Measurements from ENCODE around the gene ABCB8.
"Not testable (repeated sequence)": the region's sequence is repeated elsewhere in the genome, so short reads cannot be mapped to it uniquely, and the experiment has no call there.

ABCB8 gene

GRCh38 chr7:151038951-151039849 lies 10.9 kb downstream of the ABCB8 start:
- peak; percentile 28 for DNase-seq

GRCh38 chr7:151039850-151040548 lies 11.7 kb downstream of the ABCB8 start:
- peak; percentile 62 for DNase-seq

GRCh38 chr7:151040616-151041375 lies 12.5 kb downstream of the ABCB8 start:
- DNase-seq = no peak

GRCh38 chr7:151043449-151043848 lies 15.2 kb downstream of the ABCB8 start:
- DNase-seq = not testable (repeated sequence)

- no peak for DNase-seq
Observed at GRCh38 chr7:151043959-151044358, 15.7 kb downstream of the ABCB8 start.

- peak; percentile 87 for DNase-seq
Observed at GRCh38 chr7:151045262-151045661, 17.0 kb downstream of the ABCB8 start.

- DNase-seq = no peak
Observed at GRCh38 chr7:151045967-151046366, 17.7 kb downstream of the ABCB8 start.

- DNase-seq = no peak
Observed at GRCh38 chr7:151046603-151047573, 18.6 kb downstream of the ABCB8 start.

- peak; percentile 48 for DNase-seq
Observed at GRCh38 chr7:151047976-151048815, 19.9 kb downstream of the ABCB8 start, which contains the start of gene ASIC3. Gene ASIC3 (plus strand): TSS chr7:151048531. CDS start chr7:151048886, 355 bp downstream.

GRCh38 chr7:151048911-151049463 lies 20.7 kb downstream of the ABCB8 start:
- no peak for DNase-seq

- no peak for DNase-seq
Observed at GRCh38 chr7:151051108-151051507, 22.9 kb downstream of the ABCB8 start.

- no peak for DNase-seq
Observed at GRCh38 chr7:151053096-151053495, 24.8 kb downstream of the ABCB8 start.

GRCh38 chr7:151053751-151054150 lies 25.5 kb downstream of the ABCB8 start:
- DNase-seq = no peak

- DNase-seq = no peak
Observed at GRCh38 chr7:151056283-151056665, 28.0 kb downstream of the ABCB8 start.

- DNase-seq = peak; percentile 29
Observed at GRCh38 chr7:151056666-151057505, 28.6 kb downstream of the ABCB8 start.

- peak; percentile 76 for DNase-seq
Observed at GRCh38 chr7:151057506-151057988, 29.3 kb downstream of the ABCB8 start, which contains the start of gene CDK5. Gene CDK5 (minus strand): TSS chr7:151057897. CDS start chr7:151057848, 49 bp downstream.

- peak; percentile 100 for DNase-seq
Observed at GRCh38 chr7:151057989-151058780, 29.9 kb downstream of the ABCB8 start.

- peak; percentile 56 for DNase-seq
Observed at GRCh38 chr7:151058781-151059366, 30.6 kb downstream of the ABCB8 start.

Data from NCI-H82 (cell line).